ENCODE measurements around the gene BICC1.
"Not testable (repeated sequence)": the region's sequence is repeated elsewhere in the genome, so short reads cannot be mapped to it uniquely, and the experiment has no call there.

Gene BICC1

DNA sequence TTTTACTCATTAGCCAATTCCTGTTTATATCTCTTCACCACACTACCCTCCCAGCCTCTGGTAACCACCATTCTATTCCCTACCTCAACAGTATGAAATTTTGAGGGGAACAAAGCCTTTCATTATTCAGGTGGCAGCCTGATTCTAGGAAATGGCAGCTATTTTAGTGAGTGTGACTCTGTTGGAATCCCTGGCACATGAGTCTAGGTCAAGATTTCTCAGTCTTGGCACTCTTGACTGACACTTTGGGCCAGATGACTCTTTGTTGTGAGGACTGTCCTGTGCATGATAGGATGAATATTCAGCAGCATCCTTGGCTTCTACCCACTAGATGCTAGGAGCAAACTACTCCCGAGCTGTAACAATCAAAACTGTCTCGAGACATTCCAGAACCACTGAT lies 341.0 kb downstream of the BICC1 start:
- H3K4me3 ChIP-seq (ENCODE audit: low read length), result no peak overlapping the region
- no peak for TF ChIP-seq ZNF274 (IDR thresholded peaks at IDR 0.05; ENCODE audit: low read depth, low read length)

- no peak overlapping the region for H3K4me3 ChIP-seq (ENCODE audit: low read length)
- TF ChIP-seq ZNF274 (IDR thresholded peaks at IDR 0.05; ENCODE audit: low read depth, low read length), result no peak
These were observed 342.1 kb downstream of the BICC1 start for GRCh38 chr10:58854811-58855210.

DNA sequence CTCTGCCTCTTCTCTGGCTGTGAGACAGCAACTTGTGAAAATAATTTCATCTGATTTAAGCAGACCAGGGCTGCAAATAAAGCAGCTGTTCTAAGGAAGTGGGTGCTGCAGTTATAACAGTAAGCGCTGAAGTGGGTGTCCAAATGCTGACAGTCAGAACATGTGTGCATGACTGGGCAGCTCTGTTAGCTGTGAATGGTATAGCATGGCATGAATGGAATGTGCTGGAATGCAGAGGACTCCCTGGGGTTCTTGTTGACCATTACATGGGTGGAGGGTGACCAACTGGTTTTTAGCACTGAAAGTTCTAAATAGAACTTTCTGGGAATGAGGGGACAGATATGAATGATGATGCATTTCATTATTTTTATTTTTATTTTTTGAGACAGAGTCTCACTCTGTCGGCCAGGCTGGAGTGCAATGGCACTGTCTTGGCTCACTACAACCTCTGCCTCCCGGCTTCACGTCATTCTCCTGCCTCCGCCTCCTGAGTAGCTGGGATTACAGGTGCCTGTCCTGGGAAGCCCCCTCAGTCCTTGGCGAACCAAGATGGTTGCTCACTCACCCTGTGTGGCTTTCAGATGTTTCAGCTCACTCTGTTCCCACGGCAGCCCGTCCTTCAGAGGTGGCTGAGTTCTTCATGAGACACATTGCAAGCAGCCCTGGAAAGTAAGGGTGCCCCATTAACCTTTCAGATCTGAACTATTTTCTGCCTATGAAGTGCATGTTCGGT lies 344.0 kb downstream of the BICC1 start:
- no peak for TF ChIP-seq ZNF274 (IDR thresholded peaks at IDR 0.05; ENCODE audit: low read depth, low read length)
- no peak overlapping the region for H3K4me3 ChIP-seq (ENCODE audit: low read length)

GRCh38 chr10:58857251-58857805 lies 344.7 kb downstream of the BICC1 start:
- no peak overlapping the region for H3K4me3 ChIP-seq (ENCODE audit: low read length)
- TF ChIP-seq ZNF274 (IDR thresholded peaks at IDR 0.05; ENCODE audit: low read depth, low read length), result no peak

DNA sequence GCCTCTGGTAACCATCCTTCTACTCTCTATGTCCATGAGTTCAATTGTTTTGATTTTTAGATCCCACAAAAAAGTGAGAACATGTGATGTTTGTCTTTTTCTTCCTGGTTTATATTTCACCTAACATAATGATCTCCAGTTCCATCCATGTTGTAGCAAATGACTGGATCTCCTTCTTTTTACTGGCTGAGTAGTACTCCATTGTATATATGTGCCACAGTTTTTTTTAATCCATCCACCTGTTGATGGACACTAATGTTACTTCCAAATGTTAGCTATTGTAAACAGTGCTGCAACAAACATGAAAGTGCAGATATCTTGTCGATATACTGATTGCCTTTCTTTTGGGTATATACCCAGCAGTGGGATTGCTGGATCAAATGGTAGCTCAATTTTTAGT lies 345.5 kb downstream of the BICC1 start:
- H3K4me3 ChIP-seq (ENCODE audit: low read length), result not testable (repeated sequence)

DNA sequence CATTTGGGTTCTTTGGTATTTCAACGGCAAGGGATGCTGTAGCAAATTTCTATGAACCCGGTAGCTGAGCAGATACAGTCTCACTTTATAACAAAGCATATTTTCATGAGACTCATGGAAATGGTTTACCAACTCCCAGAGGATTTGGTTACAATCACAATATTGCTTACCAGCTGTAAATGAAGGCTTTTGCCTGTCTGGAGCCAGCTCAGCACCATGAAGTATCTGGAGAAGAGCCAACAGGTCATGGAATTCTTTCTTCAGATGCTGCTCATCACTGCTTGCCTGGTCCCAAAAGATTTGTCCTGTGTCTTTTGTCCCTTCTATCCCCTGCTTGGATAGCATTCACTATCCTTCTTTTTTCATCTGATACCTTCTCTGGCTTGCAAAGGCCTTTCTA lies 346.9 kb downstream of the BICC1 start:
- H3K4me3 ChIP-seq (ENCODE audit: low read length), result no peak overlapping the region
- no peak for TF ChIP-seq ZNF274 (IDR thresholded peaks at IDR 0.05; ENCODE audit: low read depth, low read length)

DNA sequence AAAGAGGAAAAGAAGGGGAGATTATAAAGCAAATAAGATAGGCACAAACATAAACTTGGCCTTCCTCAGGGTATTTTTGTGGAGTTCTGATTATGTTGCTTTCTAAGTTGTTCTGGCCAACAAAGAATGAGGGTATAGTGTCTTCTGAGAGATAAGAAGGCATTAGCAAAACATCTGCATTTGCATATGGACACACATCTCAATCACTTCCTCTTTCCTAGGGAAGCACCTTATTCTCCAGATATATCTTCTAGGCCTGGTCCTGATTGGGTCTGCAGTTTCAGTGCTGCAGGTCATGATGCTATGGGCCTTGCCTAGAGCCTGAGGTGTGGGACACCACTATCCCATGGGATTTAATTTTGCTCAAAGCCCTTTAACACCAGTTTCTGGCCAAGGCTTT lies 355.0 kb downstream of the BICC1 start:
- H3K4me3 ChIP-seq (ENCODE audit: low read length), result no peak overlapping the region
- TF ChIP-seq ZNF274 (IDR thresholded peaks at IDR 0.05; ENCODE audit: low read depth, low read length), result no peak

DNA sequence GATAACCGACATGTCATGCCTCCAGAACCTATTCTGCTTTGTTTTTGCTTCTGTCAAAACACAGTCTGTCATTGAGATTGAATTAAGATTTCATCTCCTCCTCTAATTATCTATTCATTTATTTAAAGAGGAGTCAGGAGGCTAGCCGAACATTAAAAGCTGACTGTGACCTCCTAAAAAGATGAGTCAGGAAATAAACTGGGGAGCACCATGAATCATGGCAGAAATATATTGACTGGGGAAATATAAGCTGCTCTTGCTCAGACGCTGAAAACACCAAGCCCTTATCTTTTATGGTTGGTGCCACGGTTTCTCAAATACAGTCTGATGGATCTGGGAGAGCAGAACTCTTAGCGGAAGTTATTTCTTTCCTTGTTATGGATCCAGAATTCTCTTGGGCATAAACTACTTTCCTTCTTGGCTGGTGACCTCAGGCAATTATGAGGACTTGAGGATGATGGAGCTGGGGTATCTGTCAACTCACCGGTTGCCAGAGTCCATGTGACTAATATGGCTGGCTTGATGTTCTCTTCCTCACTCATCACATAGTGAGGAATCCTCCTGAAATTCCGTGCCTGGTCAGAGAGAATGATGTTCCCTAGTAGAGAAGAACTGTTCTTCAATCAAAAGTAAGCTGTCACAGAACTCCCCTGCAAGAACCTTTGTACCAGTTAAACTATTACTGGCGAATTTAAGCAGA lies 356.2 kb downstream of the BICC1 start:
- no peak overlapping the region for H3K4me3 ChIP-seq (ENCODE audit: low read length)
- no peak for TF ChIP-seq ZNF274 (IDR thresholded peaks at IDR 0.05; ENCODE audit: low read depth, low read length)

GRCh38 chr10:58870070-58870469 lies 357.4 kb downstream of the BICC1 start:
- no peak overlapping the region for H3K4me3 ChIP-seq (ENCODE audit: low read length)
- no peak for TF ChIP-seq ZNF274 (IDR thresholded peaks at IDR 0.05; ENCODE audit: low read depth, low read length)

GRCh38 chr10:58873161-58873560 lies 360.5 kb downstream of the BICC1 start:
- H3K4me3 ChIP-seq (ENCODE audit: low read length), result no peak overlapping the region
- TF ChIP-seq ZNF274 (IDR thresholded peaks at IDR 0.05; ENCODE audit: low read depth, low read length), result no peak
